ENCODE measurements around the gene ACOX3.

DNA sequence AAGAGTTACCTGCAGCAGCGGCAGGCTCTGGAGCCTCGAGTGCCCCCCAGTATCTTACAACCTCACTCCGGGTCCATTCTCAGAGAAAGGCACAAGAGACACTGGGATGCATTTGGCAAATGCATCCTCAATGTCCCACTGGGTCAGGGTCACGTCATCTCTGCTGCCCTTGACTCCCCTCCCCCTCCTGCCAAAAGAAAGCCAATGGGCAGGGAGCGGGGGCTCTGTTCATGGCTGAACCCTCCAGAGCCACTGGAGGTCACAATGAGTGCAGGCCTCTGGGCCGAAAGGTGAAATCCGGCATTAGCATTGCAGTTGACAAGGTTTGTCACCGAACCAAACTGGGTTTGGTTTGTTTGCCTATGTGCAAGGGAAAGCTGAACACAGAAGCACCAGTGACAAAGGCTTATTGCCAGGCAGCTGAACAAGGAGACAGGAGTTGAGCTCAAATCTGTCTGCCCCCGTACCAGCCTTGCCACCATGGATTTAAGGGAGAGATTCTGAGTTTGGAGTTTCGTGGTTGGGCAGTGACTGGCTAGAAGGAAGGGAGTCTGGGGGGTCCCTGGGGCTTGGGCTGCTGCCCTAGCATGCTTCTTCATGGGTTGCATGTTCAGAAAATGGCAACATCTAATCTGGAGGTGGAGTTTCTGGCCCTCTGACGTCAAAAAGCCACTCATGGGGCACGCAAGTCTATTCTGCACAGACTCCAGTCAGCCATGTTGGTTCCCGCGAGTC, 106.6 kb downstream of the ACOX3 start:
- no peak for TF ChIP-seq POLR2A (IDR thresholded peaks at IDR 0.05)
- no peak for TF ChIP-seq CTCF (IDR thresholded peaks at IDR 0.05)
